ENCODE data around the gene PPFIA2. TPM values are rescaled to one million over a fixed set of nuclear protein-coding genes. Genes with fewer than 3 reads are reported as not detected.
A peak's percentile ranks its signal among the peaks of the same experiment; 100 is the strongest.

Gene PPFIA2
- total RNA-seq (not detected), total RNA-seq (0 to 0.21 (median 0) reads per million in 29 experiments)
- not detected for total RNA-seq (2013)

DNA sequence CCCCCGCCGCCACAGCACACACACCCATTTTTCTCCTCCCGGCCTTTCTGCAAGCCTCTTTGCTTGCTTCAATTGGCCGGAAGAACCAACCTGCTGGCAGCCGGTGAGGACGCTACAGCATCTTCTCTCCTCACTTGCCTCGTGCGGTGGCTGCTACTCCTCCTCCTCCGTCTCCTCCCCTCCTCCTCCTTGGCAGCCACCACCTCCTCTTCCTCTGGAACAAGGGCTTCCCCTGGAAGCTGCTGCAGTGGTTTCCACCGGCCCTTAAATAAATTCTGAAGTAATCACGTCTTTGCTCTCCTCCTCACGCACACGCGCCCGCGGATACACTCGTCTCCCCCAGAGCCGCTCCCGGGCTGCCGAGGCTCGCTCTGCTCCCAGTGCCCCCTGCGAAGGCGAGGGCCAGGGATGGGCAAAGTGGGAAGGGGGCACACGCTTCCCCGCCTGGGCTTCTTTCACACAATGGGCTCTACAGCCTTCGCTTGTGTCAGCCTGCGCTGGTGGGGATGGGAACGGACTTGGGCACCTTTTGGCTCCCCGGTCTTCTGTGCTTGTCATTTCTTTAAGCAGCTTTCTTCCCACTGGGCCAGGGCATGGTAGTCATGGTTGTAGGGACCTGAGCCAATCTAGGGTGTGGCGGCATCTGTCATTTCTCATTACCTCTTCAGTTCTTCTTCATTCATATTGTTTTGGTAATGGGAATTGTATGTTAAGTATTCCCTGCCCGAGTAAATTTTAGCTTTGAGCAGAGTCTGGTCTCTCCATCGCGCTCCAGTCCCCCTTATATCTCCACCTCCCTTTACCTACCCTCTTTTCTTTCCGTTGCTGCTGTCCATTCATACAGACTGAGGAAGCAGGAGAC lies at the start of gene PPFIA2:
PPFIA2 (minus strand) TSS at position 161 of the 862 bp plus-strand sequence.
- no peaks in the 10 kb centered on the region for H3K36me3 Mint-ChIP-seq

DNA sequence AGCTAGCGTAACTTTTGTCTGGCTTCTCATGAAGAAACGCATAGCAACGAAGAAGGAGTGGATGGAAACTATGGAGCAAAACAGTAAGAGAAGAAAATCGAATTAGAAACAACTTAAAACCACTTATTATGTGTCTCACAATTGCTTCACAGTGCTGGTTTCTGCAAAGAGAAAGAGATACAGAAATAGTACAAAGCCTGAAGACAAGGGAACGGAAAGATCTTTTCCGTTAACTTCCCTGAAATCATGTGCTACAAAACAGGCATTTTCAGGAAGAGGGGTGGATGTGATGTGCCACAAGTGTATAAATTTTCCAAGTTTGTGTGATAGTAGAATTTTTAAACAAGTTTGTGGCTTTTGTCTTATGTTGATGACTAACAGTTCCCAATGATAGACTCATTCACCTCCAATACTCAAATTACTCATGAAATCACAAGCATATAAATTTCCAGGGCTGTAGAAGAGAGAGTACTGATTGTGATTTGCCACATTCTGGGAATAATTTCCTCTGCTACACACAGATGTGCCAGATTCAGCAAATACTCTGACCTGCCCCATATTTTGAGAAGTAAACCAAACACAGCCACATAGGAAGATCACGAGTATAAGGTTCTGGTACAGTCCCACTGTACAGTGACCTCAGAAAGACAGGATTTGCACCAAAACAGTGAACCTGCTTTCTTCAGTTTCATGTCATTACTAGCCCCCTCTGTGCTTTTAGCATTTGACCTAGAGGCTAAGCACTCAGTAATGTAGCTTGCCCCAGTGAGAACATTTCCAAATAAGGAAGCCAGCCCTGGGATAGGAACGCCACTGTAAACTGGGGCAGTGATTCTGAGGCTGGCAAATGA lies 41.4 kb upstream of the PPFIA2 start:
- no peaks in the 10 kb centered on the region for H3K4me1 ChIP-seq (ENCODE audit: control insufficient read depth in 1 of 2, extremely low read depth in 1 of 2, insufficient read depth in 2 of 2, low read length in 2 of 2)
- Mint-ChIP-seq H3K27me3 (peaks cover 5 to 23% of the 10 kb centered on the region in 2 donors), H3K4me3 (no peak overlapping the region), H3K4me1 (no peaks in the 10 kb centered on the region), H3K36me3 (no peaks in the 10 kb centered on the region), H3K9me3 (no peaks in the 10 kb centered on the region), H3K27ac (no peak overlapping the region)
- DNase-seq (no peak), ATAC-seq (replicated peaks in 1 of 4) (no peak)
- no peaks in the 10 kb centered on the region for H3K27me3 ChIP-seq (replicated peaks in 1 of 2; ENCODE audit: control insufficient read depth in 2 of 2, extremely low read depth in 1 of 2, insufficient read depth in 2 of 2, low read length in 1 of 2)
- ChIA-PET POLR2A (no interaction called here), CTCF (no interaction called here)
- H3K4me3 ChIP-seq (ENCODE audit: control insufficient read depth in 1 of 2, extremely low read depth in 1 of 2, low read length in 1 of 2): no peak overlapping the region
- no peaks in the 10 kb centered on the region for H3K36me3 ChIP-seq (ENCODE audit: control insufficient read depth in 2 of 2, extremely low read depth in 1 of 2, insufficient read depth in 1 of 2, low read length in 1 of 2)
- no peaks in the 10 kb centered on the region for H3K9me3 ChIP-seq
- 66% methylated on average over 2 of the region's 8 CpGs for WGBS (ENCODE audit: insufficient coverage)
- H3K27ac ChIP-seq (ENCODE audit: low read length): no peak overlapping the region

More for the DNA sequence above, at the start of gene PPFIA2:
- H3K27ac ChIP-seq (ENCODE audit: low read length): no peak within 1 kb of the TSS
- H3K9me3 ChIP-seq: no peaks in the 10 kb centered on the region
- H3K4me3 ChIP-seq (ENCODE audit: control insufficient read depth in 1 of 2, extremely low read depth in 1 of 2, low read length in 1 of 2): peak within 1 kb of the TSS; percentile 5 to 36
- ChIA-PET POLR2A (no interaction called here), CTCF (no interaction called here)
- H3K4me3 Mint-ChIP-seq: peak within 1 kb of the TSS; percentile 60 to 83 (median 62)
- H3K4me1 ChIP-seq (ENCODE audit: control insufficient read depth in 1 of 2, extremely low read depth in 1 of 2, insufficient read depth in 2 of 2, low read length in 2 of 2): peaks cover 0 to 12% of the 10 kb centered on the region in 2 experiments
- ATAC-seq (replicated peaks in 1 of 4): peak; percentile 49 to 62 (median 55)
- no peaks in the 10 kb centered on the region for H3K9me3 Mint-ChIP-seq
- H3K27me3 Mint-ChIP-seq: peaks cover 36 to 40% of the 10 kb centered on the region in 2 donors
- peaks cover 10 to 16% of the 10 kb centered on the region in 2 experiments for H3K27me3 ChIP-seq (replicated peaks in 1 of 2; ENCODE audit: control insufficient read depth in 2 of 2, extremely low read depth in 1 of 2, insufficient read depth in 2 of 2, low read length in 1 of 2)
- no peaks in the 10 kb centered on the region for H3K36me3 ChIP-seq (ENCODE audit: control insufficient read depth in 2 of 2, extremely low read depth in 1 of 2, insufficient read depth in 1 of 2, low read length in 1 of 2)
- peaks cover 17 to 20% (median 17%) of the 10 kb centered on the region in 3 donors for H3K4me1 Mint-ChIP-seq
- H3K27ac Mint-ChIP-seq: no peak within 1 kb of the TSS
- peak in 7 of 35 experiments; percentile 2 to 33 (median 7) for DNase-seq
- WGBS (ENCODE audit: insufficient coverage): 4% methylated on average over 26 of the region's 34 CpGs

DNA sequence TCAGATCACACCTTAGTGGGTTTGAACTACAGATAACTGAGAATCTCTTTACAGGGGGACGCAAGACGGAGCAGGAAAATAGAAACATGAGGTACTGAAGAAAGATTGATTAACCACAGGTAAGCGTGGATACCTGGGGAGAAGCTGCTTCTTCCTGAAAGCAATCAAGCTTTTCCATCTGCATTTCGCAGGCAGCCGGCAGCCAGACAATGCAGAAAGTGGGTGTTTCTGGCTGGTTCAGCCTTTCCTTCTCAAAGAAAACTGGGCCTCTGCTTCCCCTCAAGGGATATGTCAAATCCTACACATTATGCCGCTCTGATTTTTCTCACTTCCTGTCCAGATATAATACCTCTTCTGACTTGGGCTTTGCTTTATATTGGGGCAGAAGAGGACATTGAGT lies 39.1 kb upstream of the PPFIA2 start:
- no peaks in the 10 kb centered on the region for H3K9me3 ChIP-seq
- H3K36me3 Mint-ChIP-seq: no peaks in the 10 kb centered on the region
- H3K36me3 ChIP-seq (ENCODE audit: control insufficient read depth in 2 of 2, extremely low read depth in 1 of 2, insufficient read depth in 1 of 2, low read length in 1 of 2): no peaks in the 10 kb centered on the region
- no peak overlapping the region for H3K4me3 ChIP-seq (ENCODE audit: control insufficient read depth in 1 of 2, extremely low read depth in 1 of 2, low read length in 1 of 2)
- H3K27me3 Mint-ChIP-seq: peaks cover 8 to 25% of the 10 kb centered on the region in 2 donors
- H3K4me1 Mint-ChIP-seq: no peaks in the 10 kb centered on the region
- no peaks in the 10 kb centered on the region for H3K4me1 ChIP-seq (ENCODE audit: control insufficient read depth in 1 of 2, extremely low read depth in 1 of 2, insufficient read depth in 2 of 2, low read length in 2 of 2)
- WGBS (ENCODE audit: insufficient coverage): 100% methylated on average over 3 of the region's 6 CpGs
- ChIA-PET CTCF (no interaction called here), POLR2A (no interaction called here)
- DNase-seq (no peak), ATAC-seq (replicated peaks in 1 of 4) (no peak)
- no peak overlapping the region for H3K4me3 Mint-ChIP-seq
- H3K27ac Mint-ChIP-seq: no peak overlapping the region
- H3K27me3 ChIP-seq (replicated peaks in 1 of 2; ENCODE audit: control insufficient read depth in 2 of 2, extremely low read depth in 1 of 2, insufficient read depth in 2 of 2, low read length in 1 of 2): no peaks in the 10 kb centered on the region
- H3K9me3 Mint-ChIP-seq: no peaks in the 10 kb centered on the region
- H3K27ac ChIP-seq (ENCODE audit: low read length): no peak overlapping the region

DNA sequence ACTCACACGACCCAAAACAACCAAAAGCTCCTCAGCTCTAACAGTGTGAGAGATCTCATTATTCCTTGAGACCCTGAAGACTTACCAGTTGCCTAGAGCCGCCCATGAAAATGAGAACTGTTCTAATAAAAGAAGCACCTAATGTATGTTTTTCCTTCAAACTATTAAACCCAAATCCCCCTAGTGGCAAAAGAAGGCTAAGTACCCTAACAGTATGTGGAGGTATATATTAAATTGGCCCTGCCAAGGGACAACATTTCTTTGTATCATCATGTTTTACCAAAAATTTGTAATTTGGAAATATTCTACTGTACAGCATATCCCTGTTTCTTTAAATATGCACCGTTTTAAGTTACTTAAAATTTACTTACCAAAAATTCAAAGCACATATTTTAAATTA lies 38.0 kb upstream of the PPFIA2 start:
- H3K9me3 Mint-ChIP-seq: no peaks in the 10 kb centered on the region
- Histone ChIP-seq H3K4me3 (ENCODE audit: control insufficient read depth in 1 of 2, extremely low read depth in 1 of 2, low read length in 1 of 2) (no peak overlapping the region), H3K27ac (ENCODE audit: low read length) (no peak overlapping the region), H3K36me3 (ENCODE audit: control insufficient read depth in 2 of 2, extremely low read depth in 1 of 2, insufficient read depth in 1 of 2, low read length in 1 of 2) (no peaks in the 10 kb centered on the region), H3K27me3 (replicated peaks in 1 of 2; ENCODE audit: control insufficient read depth in 2 of 2, extremely low read depth in 1 of 2, insufficient read depth in 2 of 2, low read length in 1 of 2) (no peaks in the 10 kb centered on the region), H3K9me3 (no peaks in the 10 kb centered on the region), H3K4me1 (ENCODE audit: control insufficient read depth in 1 of 2, extremely low read depth in 1 of 2, insufficient read depth in 2 of 2, low read length in 2 of 2) (no peaks in the 10 kb centered on the region)
- CTCF ChIA-PET: interaction anchor here (0.6 to 1.0 kb wide), 2 partner anchors 15 to 152 kb away, joined by 3 to 4 read pairs; no protein-coding TSS in a partner anchor
- POLR2A ChIA-PET: no interaction called here
- no peak overlapping the region for H3K27ac Mint-ChIP-seq
- H3K36me3 Mint-ChIP-seq: no peaks in the 10 kb centered on the region
- H3K4me1 Mint-ChIP-seq: no peaks in the 10 kb centered on the region
- ATAC-seq (replicated peaks in 1 of 4) (no peak), DNase-seq (peak in 1 of 35 experiments; percentile 11)
- WGBS (ENCODE audit: insufficient coverage): no CpG with 5 or more reads among the region's 3 CpGs
- H3K4me3 Mint-ChIP-seq: no peak overlapping the region
- H3K27me3 Mint-ChIP-seq: peaks cover 8 to 30% of the 10 kb centered on the region in 2 donors

DNA sequence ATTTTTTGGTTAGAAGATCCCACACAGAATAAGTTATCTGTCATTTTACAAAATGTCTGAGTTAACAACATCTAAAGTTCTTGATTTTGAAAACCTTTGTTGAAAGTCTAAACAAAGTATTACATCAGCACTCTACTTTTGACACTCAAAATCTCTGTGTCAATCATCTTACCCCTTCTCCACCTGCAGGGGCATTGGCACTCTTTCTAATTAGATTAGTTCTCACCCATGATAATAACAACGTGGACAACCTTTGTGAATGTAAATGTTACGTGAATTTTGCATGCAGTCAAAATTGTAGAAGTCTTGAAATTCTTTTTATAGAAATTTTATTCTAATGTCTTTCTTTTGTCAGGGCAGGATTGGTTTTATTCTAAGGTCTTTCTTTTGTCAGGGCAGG lies 33.5 kb upstream of the PPFIA2 start:
- no peak for DNase-seq
- Mint-ChIP-seq H3K4me3 (no peak overlapping the region), H3K27ac (no peak overlapping the region), H3K9me3 (no peaks in the 10 kb centered on the region), H3K27me3 (peaks cover 6 to 9% of the 10 kb centered on the region in 2 donors), H3K4me1 (no peaks in the 10 kb centered on the region), H3K36me3 (no peaks in the 10 kb centered on the region)
- no peak for ATAC-seq (replicated peaks in 1 of 4)
- ChIA-PET CTCF (no interaction called here), POLR2A (no interaction called here)
- H3K27ac ChIP-seq (ENCODE audit: low read length): no peak overlapping the region
- H3K9me3 ChIP-seq: no peaks in the 10 kb centered on the region
- no peaks in the 10 kb centered on the region for H3K4me1 ChIP-seq (ENCODE audit: control insufficient read depth in 1 of 2, extremely low read depth in 1 of 2, insufficient read depth in 2 of 2, low read length in 2 of 2)
- no peak overlapping the region for H3K4me3 ChIP-seq (ENCODE audit: control insufficient read depth in 1 of 2, extremely low read depth in 1 of 2, low read length in 1 of 2)
- no CpG with 5 or more reads among the region's 2 CpGs for WGBS (ENCODE audit: insufficient coverage)
- no peaks in the 10 kb centered on the region for H3K36me3 ChIP-seq (ENCODE audit: control insufficient read depth in 2 of 2, extremely low read depth in 1 of 2, insufficient read depth in 1 of 2, low read length in 1 of 2)
- H3K27me3 ChIP-seq (replicated peaks in 1 of 2; ENCODE audit: control insufficient read depth in 2 of 2, extremely low read depth in 1 of 2, insufficient read depth in 2 of 2, low read length in 1 of 2): no peaks in the 10 kb centered on the region

DNA sequence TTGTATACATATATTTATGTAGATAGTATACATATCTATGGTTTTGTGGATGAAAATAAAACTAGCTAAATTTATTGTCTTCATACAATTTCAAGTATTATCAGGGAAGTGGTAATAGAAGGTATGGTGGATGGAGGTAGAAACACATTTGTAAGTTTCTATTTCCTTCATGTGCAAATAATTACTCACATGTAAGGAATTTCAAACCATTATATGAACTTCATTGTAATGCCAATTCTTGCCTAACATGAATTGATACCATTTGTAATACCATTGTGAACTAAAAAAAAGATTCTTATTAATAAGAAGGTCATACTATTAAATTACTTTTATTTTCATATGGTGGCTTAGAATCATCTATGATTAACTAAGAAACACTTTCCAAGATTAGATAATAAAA lies 20.1 kb upstream of the PPFIA2 start:
- Histone ChIP-seq H3K27ac (ENCODE audit: low read length) (no peak overlapping the region), H3K9me3 (no peaks in the 10 kb centered on the region), H3K27me3 (replicated peaks in 1 of 2; ENCODE audit: control insufficient read depth in 2 of 2, extremely low read depth in 1 of 2, insufficient read depth in 2 of 2, low read length in 1 of 2) (no peaks in the 10 kb centered on the region), H3K36me3 (ENCODE audit: control insufficient read depth in 2 of 2, extremely low read depth in 1 of 2, insufficient read depth in 1 of 2, low read length in 1 of 2) (no peaks in the 10 kb centered on the region), H3K4me1 (ENCODE audit: control insufficient read depth in 1 of 2, extremely low read depth in 1 of 2, insufficient read depth in 2 of 2, low read length in 2 of 2) (no peaks in the 10 kb centered on the region), H3K4me3 (ENCODE audit: control insufficient read depth in 1 of 2, extremely low read depth in 1 of 2, low read length in 1 of 2) (no peak overlapping the region)
- no peaks in the 10 kb centered on the region for H3K36me3 Mint-ChIP-seq
- no peak overlapping the region for H3K4me3 Mint-ChIP-seq
- H3K27ac Mint-ChIP-seq: no peak overlapping the region
- no peaks in the 10 kb centered on the region for H3K9me3 Mint-ChIP-seq
- no peaks in the 10 kb centered on the region for H3K27me3 Mint-ChIP-seq
- no peak for DNase-seq
- H3K4me1 Mint-ChIP-seq: no peaks in the 10 kb centered on the region
- POLR2A ChIA-PET: no interaction called here
- CTCF ChIA-PET: no interaction called here
- ATAC-seq (replicated peaks in 1 of 4): no peak
